Right lobe of liver (tissue), 4 donors: Measurements from ENCODE around the gene C10orf105.

Experiments
- POLR2A ChIP-seq: fragments of 450-650 bp; IDR thresholded peaks from one replicate; pipeline ENCODE4 v1.6.1; 2017; ENCODE audit warnings: antibody characterized with exemption, mild to moderate bottlenecking
- TF ChIP-seq, protein P1 (sequence below), 4 donors: fragments of 200-600 bp in 3 of 4; fragments of 450-650 bp in 1 of 4; IDR thresholded peaks; one replicate each; pipeline versions ENCODE4 v1.5.1 to v1.8.0; 2016 to 2022; ENCODE audit warnings: antibody characterized with exemption in 4 of 4, mild to moderate bottlenecking in 2 of 4
- donor health status: DM: no; HTN: no; CAD: no.
- donor health status: DM: no; HTN: no; CAD: no.
- donor health status: DM: no; HTN: yes; CAD: no.

DNA sequence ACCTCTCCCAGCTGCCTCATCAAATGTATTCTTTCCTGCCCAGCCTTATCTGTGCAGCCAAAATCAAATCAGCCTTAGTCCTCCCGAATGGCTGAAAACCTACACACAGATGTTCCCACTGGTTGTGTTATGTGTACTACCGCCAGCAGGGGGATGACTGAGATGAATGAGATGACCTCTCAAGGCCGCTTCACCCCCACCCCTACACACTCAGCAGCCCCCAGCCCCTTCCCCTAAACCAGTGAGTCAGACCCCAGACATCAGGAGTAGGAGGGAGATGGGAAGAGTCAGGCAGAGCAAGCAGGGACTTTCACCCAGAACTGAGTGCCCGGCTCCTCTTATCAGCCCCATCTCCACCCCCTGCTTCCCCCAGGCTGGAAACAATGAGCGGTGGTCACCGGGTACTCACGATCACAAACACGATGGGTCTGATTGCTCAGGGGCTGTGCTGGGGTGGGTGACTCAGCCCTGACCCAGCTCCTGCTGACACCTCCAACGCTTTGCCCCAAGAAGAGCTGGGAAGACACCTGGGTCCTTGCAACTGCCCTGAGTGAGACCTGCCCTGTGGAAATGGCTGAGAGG, 6.5 kb upstream of the C10orf105 start:
- TF ChIP-seq, protein P1, sequence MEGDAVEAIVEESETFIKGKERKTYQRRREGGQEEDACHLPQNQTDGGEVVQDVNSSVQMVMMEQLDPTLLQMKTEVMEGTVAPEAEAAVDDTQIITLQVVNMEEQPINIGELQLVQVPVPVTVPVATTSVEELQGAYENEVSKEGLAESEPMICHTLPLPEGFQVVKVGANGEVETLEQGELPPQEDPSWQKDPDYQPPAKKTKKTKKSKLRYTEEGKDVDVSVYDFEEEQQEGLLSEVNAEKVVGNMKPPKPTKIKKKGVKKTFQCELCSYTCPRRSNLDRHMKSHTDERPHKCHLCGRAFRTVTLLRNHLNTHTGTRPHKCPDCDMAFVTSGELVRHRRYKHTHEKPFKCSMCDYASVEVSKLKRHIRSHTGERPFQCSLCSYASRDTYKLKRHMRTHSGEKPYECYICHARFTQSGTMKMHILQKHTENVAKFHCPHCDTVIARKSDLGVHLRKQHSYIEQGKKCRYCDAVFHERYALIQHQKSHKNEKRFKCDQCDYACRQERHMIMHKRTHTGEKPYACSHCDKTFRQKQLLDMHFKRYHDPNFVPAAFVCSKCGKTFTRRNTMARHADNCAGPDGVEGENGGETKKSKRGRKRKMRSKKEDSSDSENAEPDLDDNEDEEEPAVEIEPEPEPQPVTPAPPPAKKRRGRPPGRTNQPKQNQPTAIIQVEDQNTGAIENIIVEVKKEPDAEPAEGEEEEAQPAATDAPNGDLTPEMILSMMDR (IDR thresholded peaks at IDR 0.05): no peak
- TF ChIP-seq POLR2A: no peak
